ENCODE measurements around the gene CCNE1.

CCNE1 gene

DNA sequence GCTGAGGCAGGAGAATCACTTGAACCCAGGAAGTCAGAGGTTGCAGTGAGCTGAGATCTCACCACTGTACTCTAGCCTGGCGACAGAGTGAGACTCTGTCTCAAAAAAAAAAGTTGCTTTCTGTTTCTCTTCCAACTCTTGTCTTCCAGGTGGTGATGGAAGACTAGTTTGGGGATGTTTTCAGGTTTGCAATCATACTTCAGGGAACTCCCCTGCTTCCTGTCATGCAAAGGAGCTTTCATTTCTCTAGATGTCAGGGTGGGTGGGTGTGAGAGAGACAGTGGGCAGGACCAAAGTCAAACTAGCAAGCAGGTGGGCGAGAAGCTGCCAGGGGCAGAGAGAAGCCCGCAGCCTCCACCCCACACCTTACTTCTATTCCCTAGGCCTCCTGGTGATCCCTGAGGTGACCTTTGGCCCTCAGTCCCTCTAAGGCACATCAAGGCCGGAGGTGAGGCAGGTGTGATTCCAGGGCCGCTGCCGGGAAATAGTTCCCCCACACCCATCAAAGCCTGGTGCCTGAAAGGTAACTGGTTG is 25.7 kb downstream of the CCNE1 start:
- peaks cover 4% of the 10 kb centered on the region for H3K4me1 ChIP-seq (ENCODE audit: control insufficient read depth, insufficient read depth, low read length)
- H3K4me3 ChIP-seq (ENCODE audit: low read depth, low read length), result no peak overlapping the region
- H3K9me3 ChIP-seq (ENCODE audit: control insufficient read depth, insufficient read depth, low read depth, low read length), result no peaks in the 10 kb centered on the region
- POLR2A ChIA-PET, result no interaction called here
- no peak overlapping the region for H3K27ac ChIP-seq (ENCODE audit: extremely low read depth, low read depth, low read length)
- no peaks in the 10 kb centered on the region for H3K36me3 ChIP-seq (ENCODE audit: control insufficient read depth in 2 of 2, insufficient read depth in 1 of 2, low read length in 2 of 2)
- no peak for TF ChIP-seq ZNF670 (tag by site-specific recombination; IDR thresholded peaks at IDR 0.05; ENCODE audit: low read depth)
- peak; percentile 75 for TF ChIP-seq ZFHX2 (tag by site-specific recombination; conservative IDR thresholded peaks at IDR 0.05)
- no peak for TF ChIP-seq ZNF701 (tag by site-specific recombination; IDR thresholded peaks at IDR 0.05)
- TF ChIP-seq EGR2 (tag by site-specific recombination; IDR thresholded peaks at IDR 0.05; ENCODE audit: low read depth), result peak; percentile 93
- CTCF ChIA-PET, result interaction anchor here (0.7 to 1.7 kb wide), 2 partner anchors 20 to 66 kb away, joined by 4 to 5 read pairs; no protein-coding TSS in a partner anchor

DNA sequence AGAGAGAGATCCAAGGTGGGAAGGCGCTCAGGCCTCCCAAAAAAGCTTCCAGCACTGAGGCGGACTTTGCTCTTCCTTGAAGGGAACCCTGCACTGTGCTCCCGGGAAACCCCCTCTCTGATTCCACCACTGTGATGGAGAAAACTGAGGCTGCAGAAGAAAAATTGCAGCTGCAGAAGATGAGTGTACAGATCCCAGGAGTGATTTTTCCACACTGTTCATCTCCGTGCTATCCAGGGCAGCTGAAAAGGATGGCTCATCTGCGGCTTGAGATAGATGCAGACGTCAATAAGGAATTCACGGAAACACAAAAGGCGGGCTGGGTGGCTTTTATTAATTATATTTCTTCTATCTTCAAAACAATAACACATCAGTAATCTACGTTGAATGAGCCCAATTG is 26.2 kb downstream of the CCNE1 start:
- ChIA-PET CTCF (interaction anchor here (0.7 to 1.7 kb wide), 2 partner anchors 20 to 67 kb away, joined by 4 to 5 read pairs; no protein-coding TSS in a partner anchor), POLR2A (no interaction called here)
- Histone ChIP-seq H3K4me3 (ENCODE audit: low read depth, low read length) (no peak overlapping the region), H3K27ac (ENCODE audit: extremely low read depth, low read depth, low read length) (no peak overlapping the region), H3K4me1 (ENCODE audit: control insufficient read depth, insufficient read depth, low read length) (peaks cover 4% of the 10 kb centered on the region), H3K36me3 (ENCODE audit: control insufficient read depth in 2 of 2, insufficient read depth in 1 of 2, low read length in 2 of 2) (no peaks in the 10 kb centered on the region), H3K9me3 (ENCODE audit: control insufficient read depth, insufficient read depth, low read depth, low read length) (no peaks in the 10 kb centered on the region)
- TF ChIP-seq ZNF416 (tag by site-specific recombination; IDR thresholded peaks at IDR 0.05), result no peak
- TF ChIP-seq, protein P1, sequence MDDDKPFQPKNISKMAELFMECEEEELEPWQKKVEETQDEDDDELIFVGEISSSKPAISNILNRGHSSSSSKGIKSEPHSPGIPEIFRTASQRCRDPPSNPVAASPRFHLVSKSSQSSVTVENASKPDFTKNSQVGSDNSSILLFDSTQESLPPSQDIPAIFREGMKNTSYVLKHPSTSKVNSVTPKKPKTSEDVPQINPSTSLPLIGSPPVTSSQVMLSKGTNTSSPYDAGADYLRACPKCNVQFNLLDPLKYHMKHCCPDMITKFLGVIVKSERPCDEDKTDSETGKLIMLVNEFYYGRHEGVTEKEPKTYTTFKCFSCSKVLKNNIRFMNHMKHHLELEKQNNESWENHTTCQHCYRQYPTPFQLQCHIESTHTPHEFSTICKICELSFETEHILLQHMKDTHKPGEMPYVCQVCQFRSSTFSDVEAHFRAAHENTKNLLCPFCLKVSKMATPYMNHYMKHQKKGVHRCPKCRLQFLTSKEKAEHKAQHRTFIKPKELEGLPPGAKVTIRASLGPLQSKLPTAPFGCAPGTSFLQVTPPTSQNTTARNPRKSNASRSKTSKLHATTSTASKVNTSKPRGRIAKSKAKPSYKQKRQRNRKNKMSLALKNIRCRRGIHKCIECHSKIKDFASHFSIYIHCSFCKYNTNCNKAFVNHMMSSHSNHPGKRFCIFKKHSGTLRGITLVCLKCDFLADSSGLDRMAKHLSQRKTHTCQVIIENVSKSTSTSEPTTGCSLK (tag by site-specific recombination; IDR thresholded peaks at IDR 0.05), result no peak
- TF ChIP-seq ZNF548 (tag by site-specific recombination; IDR thresholded peaks at IDR 0.05), result no peak
- no peak for TF ChIP-seq SALL2 (tag by site-specific recombination; IDR thresholded peaks at IDR 0.05; ENCODE audit: borderline replicate concordance)
- TF ChIP-seq ZNF157 (tag by site-specific recombination; IDR thresholded peaks at IDR 0.05), result no peak
- no peak for TF ChIP-seq ZNF274 (IDR thresholded peaks at IDR 0.05; ENCODE audit: low read length)
- TF ChIP-seq ZNF274 (tag by site-specific recombination; IDR thresholded peaks at IDR 0.05; ENCODE audit: borderline replicate concordance), result no peak
- TF ChIP-seq, protein P2, sequence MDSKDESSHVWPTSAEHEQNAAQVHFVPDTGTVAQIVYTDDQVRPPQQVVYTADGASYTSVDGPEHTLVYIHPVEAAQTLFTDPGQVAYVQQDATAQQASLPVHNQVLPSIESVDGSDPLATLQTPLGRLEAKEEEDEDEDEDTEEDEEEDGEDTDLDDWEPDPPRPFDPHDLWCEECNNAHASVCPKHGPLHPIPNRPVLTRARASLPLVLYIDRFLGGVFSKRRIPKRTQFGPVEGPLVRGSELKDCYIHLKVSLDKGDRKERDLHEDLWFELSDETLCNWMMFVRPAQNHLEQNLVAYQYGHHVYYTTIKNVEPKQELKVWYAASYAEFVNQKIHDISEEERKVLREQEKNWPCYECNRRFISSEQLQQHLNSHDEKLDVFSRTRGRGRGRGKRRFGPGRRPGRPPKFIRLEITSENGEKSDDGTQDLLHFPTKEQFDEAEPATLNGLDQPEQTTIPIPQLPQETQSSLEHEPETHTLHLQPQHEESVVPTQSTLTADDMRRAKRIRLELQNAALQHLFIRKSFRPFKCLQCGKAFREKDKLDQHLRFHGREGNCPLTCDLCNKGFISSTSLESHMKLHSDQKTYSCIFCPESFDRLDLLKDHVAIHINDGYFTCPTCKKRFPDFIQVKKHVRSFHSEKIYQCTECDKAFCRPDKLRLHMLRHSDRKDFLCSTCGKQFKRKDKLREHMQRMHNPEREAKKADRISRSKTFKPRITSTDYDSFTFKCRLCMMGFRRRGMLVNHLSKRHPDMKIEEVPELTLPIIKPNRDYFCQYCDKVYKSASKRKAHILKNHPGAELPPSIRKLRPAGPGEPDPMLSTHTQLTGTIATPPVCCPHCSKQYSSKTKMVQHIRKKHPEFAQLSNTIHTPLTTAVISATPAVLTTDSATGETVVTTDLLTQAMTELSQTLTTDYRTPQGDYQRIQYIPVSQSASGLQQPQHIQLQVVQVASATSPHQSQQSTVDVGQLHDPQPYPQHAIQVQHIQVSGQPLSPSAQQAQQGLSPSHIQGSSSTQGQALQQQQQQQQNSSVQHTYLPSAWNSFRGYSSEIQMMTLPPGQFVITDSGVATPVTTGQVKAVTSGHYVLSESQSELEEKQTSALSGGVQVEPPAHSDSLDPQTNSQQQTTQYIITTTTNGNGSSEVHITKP (tag by site-specific recombination; IDR thresholded peaks at IDR 0.05), result no peak
- TF ChIP-seq ZNF19 (tag by site-specific recombination; IDR thresholded peaks at IDR 0.05; ENCODE audit: low read depth), result no peak
- no peak for TF ChIP-seq GFI1B (tag by site-specific recombination; IDR thresholded peaks at IDR 0.05)
- TF ChIP-seq ZBTB1 (tag by site-specific recombination; IDR thresholded peaks at IDR 0.05), result no peak
- no peak for TF ChIP-seq ZNF404 (tag by site-specific recombination; IDR thresholded peaks at IDR 0.05)
- TF ChIP-seq MYNN (tag by site-specific recombination; IDR thresholded peaks at IDR 0.05; ENCODE audit: borderline replicate concordance), result no peak
- TF ChIP-seq ZBTB6 (tag by site-specific recombination; IDR thresholded peaks at IDR 0.05), result no peak
- TF ChIP-seq ZNF202 (tag by site-specific recombination; IDR thresholded peaks at IDR 0.05; ENCODE audit: borderline replicate concordance), result no peak
- TF ChIP-seq ZNF169 (tag by site-specific recombination; IDR thresholded peaks at IDR 0.05), result no peak
- TF ChIP-seq, protein P3, sequence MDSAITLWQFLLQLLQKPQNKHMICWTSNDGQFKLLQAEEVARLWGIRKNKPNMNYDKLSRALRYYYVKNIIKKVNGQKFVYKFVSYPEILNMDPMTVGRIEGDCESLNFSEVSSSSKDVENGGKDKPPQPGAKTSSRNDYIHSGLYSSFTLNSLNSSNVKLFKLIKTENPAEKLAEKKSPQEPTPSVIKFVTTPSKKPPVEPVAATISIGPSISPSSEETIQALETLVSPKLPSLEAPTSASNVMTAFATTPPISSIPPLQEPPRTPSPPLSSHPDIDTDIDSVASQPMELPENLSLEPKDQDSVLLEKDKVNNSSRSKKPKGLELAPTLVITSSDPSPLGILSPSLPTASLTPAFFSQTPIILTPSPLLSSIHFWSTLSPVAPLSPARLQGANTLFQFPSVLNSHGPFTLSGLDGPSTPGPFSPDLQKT (IDR thresholded peaks at IDR 0.05; ENCODE audit: borderline replicate concordance, low read depth, low read length), result no peak
- TF ChIP-seq ZFP3 (tag by site-specific recombination; IDR thresholded peaks at IDR 0.05; ENCODE audit: low read depth), result no peak

All from HEK293 (cell line).